Measurements from ENCODE around the gene CCDC192. TPM values are rescaled to one million over a fixed set of nuclear protein-coding genes. Genes with fewer than 3 reads are reported as not detected.

The CCDC192 gene
- polyA plus RNA-seq, 1 donor from 2014 or later: not detected

DNA sequence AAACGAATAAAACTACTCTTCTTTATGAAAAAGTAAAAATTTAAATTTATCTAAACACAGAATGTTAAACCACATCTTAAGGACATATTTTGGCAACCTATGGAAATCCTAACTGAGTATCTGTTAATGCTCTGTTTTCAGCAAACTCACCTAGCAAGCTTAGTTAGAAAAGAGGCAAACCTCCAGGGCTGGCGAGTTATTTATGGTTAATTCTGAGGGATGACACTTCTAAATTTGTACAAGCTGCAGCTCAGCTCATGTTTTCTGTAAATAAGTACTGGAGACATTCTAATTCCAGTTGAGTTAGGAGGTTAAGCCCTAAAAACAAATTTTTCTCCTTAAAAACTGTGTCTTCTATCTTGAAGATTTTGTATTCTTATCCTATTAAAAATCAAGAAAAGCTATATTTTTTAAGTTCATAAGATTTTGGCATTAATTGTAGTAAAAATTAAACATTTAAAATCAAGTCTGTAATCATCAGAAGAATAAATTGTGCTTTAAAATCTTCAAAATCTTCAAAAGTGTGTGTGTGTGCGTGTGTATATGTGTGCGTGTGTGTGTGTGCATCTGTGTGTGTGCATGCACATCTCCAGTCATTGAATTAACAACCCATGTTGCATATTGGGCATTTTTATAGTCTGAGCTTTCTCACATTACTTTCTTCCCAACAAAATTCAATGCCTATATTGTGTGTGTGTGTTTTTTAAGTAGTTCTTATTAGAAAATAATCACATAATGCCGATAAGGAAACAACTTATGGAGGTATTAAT is 127.8 kb downstream of the CCDC192 start:
- TF ChIP-seq REST (IDR thresholded peaks at IDR 0.05; ENCODE audit: borderline replicate concordance): no peak
- no peak for TF ChIP-seq MXI1 (conservative IDR thresholded peaks at IDR 0.05; ENCODE audit: poor library complexity, severe bottlenecking)
- TF ChIP-seq POLR2AphosphoS5 (IDR thresholded peaks at IDR 0.05): no peak
- no peak for TF ChIP-seq EZH2 (IDR thresholded peaks at IDR 0.05; ENCODE audit: borderline replicate concordance, insufficient read depth, low read length, poor library complexity, severe bottlenecking)
- TF ChIP-seq RAD21 (conservative IDR thresholded peaks at IDR 0.05): no peak
- TF ChIP-seq SMC3 (conservative IDR thresholded peaks at IDR 0.05; ENCODE audit: poor library complexity): no peak
- TF ChIP-seq, protein P1, sequence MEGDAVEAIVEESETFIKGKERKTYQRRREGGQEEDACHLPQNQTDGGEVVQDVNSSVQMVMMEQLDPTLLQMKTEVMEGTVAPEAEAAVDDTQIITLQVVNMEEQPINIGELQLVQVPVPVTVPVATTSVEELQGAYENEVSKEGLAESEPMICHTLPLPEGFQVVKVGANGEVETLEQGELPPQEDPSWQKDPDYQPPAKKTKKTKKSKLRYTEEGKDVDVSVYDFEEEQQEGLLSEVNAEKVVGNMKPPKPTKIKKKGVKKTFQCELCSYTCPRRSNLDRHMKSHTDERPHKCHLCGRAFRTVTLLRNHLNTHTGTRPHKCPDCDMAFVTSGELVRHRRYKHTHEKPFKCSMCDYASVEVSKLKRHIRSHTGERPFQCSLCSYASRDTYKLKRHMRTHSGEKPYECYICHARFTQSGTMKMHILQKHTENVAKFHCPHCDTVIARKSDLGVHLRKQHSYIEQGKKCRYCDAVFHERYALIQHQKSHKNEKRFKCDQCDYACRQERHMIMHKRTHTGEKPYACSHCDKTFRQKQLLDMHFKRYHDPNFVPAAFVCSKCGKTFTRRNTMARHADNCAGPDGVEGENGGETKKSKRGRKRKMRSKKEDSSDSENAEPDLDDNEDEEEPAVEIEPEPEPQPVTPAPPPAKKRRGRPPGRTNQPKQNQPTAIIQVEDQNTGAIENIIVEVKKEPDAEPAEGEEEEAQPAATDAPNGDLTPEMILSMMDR (IDR thresholded peaks at IDR 0.05; ENCODE audit: poor library complexity, severe bottlenecking): no peak
- no peak for TF ChIP-seq EP300 (conservative IDR thresholded peaks at IDR 0.05; ENCODE audit: poor library complexity, severe bottlenecking)
- TF ChIP-seq TAF1 (IDR thresholded peaks at IDR 0.05; ENCODE audit: low read depth): no peak
- no peak overlapping the region for H3K27ac ChIP-seq (ENCODE audit: low read length)
- H3F3A ChIP-seq (ENCODE audit: insufficient read depth, low read length, poor library complexity, severe bottlenecking): no peaks in the 10 kb centered on the region
- H3K4me2 ChIP-seq (ENCODE audit: low read length): no peak overlapping the region
- H3K36me3 ChIP-seq (ENCODE audit: insufficient read depth, low read length): no peaks in the 10 kb centered on the region
- H3K9ac ChIP-seq (ENCODE audit: low read length): no peak overlapping the region
- no peaks in the 10 kb centered on the region for H3K9me3 ChIP-seq (ENCODE audit: low read length)
- no peak overlapping the region for H3K4me3 ChIP-seq (ENCODE audit: low read length)
- H4K20me1 ChIP-seq (ENCODE audit: insufficient read depth): no peaks in the 10 kb centered on the region
- no peaks in the 10 kb centered on the region for H3K9me2 ChIP-seq (ENCODE audit: insufficient read depth, low read length)
- no peaks in the 10 kb centered on the region for H3K79me2 ChIP-seq (replicated peaks; ENCODE audit: insufficient read depth, low read length)
- H3K27me3 ChIP-seq (ENCODE audit: insufficient read depth, low read depth, low read length): no peaks in the 10 kb centered on the region
- no peak overlapping the region for H2AFZ ChIP-seq (ENCODE audit: low read depth, low read length)

DNA sequence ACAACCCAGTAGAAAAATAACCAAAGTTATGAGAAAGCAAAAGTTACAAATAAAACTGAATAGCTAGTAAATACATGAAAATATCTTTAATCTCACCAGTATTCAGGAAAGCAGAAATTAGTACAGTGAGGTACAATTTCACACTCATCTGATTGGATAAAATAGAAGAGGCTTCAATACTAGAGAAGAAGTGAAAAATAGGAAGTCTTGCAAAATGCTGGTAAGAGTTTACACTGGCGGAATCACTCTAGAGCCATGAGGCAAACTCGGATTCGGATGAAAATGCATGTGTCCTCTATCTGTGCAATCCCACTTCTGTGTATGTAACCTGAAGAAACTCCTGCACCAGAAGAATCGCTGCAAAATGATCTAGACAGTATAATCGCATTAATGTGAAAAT is 128.9 kb downstream of the CCDC192 start:
- no peaks in the 10 kb centered on the region for H3F3A ChIP-seq (ENCODE audit: insufficient read depth, low read length, poor library complexity, severe bottlenecking)
- no peaks in the 10 kb centered on the region for H3K79me2 ChIP-seq (replicated peaks; ENCODE audit: insufficient read depth, low read length)
- H3K4me2 ChIP-seq (ENCODE audit: low read length): no peak overlapping the region
- H3K27me3 ChIP-seq (ENCODE audit: insufficient read depth, low read depth, low read length): no peaks in the 10 kb centered on the region
- H3K4me3 ChIP-seq (ENCODE audit: low read length): no peak overlapping the region
- H4K20me1 ChIP-seq (ENCODE audit: insufficient read depth): no peaks in the 10 kb centered on the region
- H3K9me2 ChIP-seq (ENCODE audit: insufficient read depth, low read length): no peaks in the 10 kb centered on the region
- no peak overlapping the region for H2AFZ ChIP-seq (ENCODE audit: low read depth, low read length)
- no peaks in the 10 kb centered on the region for H3K36me3 ChIP-seq (ENCODE audit: insufficient read depth, low read length)
- no peak for TF ChIP-seq EP300 (conservative IDR thresholded peaks at IDR 0.05; ENCODE audit: poor library complexity, severe bottlenecking)
- TF ChIP-seq RAD21 (conservative IDR thresholded peaks at IDR 0.05): no peak
- no peak for TF ChIP-seq REST (IDR thresholded peaks at IDR 0.05; ENCODE audit: borderline replicate concordance)
- TF ChIP-seq POLR2AphosphoS5 (IDR thresholded peaks at IDR 0.05): no peak
- TF ChIP-seq SMC3 (conservative IDR thresholded peaks at IDR 0.05; ENCODE audit: poor library complexity): no peak
- TF ChIP-seq, protein P1 (IDR thresholded peaks at IDR 0.05; ENCODE audit: poor library complexity, severe bottlenecking): no peak
- TF ChIP-seq MXI1 (conservative IDR thresholded peaks at IDR 0.05; ENCODE audit: poor library complexity, severe bottlenecking): no peak
- no peak for TF ChIP-seq EZH2 (IDR thresholded peaks at IDR 0.05; ENCODE audit: borderline replicate concordance, insufficient read depth, low read length, poor library complexity, severe bottlenecking)
- no peak for TF ChIP-seq TAF1 (IDR thresholded peaks at IDR 0.05; ENCODE audit: low read depth)
- no peaks in the 10 kb centered on the region for H3K9me3 ChIP-seq (ENCODE audit: low read length)
- H3K27ac ChIP-seq (ENCODE audit: low read length): no peak overlapping the region
- H3K9ac ChIP-seq (ENCODE audit: low read length): no peak overlapping the region

Measured in neural cell (in vitro differentiated cells).